GM19468 (cell line): ENCODE measurements around the gene TOMM70.
"Not testable (repeated sequence)": the region's sequence is repeated elsewhere in the genome, so short reads cannot be mapped to it uniquely, and the experiment has no call there.

ENCODE experiments used
- ATAC-seq: cut with Tn5 transposase; IDR thresholded peaks from one replicate; pipeline ENCODE4 v1.9.1; 2021; ENCODE audit warnings: mild to moderate bottlenecking, moderate library complexity, moderate number of reproducible peaks; ENCODE audit not compliant: unreplicated experiment; ENCODE audit errors: extremely low read depth

TOMM70 gene

DNA sequence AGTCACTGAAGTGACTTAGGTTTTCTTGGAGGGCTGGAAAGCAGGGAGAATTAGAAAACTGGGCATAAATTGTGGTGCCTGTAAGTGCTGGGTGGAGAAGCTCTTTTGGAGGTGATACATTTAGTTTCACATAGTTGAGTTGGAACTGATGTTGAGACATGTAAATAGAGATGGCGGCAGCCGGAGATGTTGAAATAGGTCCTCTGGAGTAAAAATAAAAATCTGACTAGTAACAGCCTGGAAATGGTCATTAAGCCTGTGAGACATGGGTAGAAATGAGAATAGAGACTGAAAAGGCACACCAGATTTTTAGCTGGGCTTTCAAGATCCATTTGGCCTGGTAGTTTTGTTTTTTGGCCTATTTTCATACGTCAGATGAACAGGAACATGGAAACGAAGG lies 69.2 kb downstream of the TOMM70 start:
- no peak for ATAC-seq

DNA sequence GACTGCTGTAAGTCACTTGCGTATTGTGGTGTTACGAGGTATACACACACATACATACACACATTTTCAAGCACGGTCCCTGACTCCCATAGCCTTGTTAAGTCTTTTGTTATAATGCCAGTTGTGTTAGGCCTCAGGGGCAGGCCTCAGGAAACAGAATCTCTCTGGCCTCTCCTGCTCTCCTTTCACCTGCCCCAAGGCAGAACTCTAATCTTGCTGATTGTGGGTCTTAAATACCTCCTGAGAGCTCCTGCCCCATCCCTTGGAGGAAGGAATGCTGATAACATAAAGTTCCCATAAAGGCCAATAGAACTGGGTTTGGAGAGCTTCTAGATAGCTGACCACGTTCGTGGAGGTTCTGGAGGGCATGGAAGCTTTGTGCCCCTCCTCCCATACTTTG lies 70.2 kb downstream of the TOMM70 start:
- ATAC-seq: no peak

DNA sequence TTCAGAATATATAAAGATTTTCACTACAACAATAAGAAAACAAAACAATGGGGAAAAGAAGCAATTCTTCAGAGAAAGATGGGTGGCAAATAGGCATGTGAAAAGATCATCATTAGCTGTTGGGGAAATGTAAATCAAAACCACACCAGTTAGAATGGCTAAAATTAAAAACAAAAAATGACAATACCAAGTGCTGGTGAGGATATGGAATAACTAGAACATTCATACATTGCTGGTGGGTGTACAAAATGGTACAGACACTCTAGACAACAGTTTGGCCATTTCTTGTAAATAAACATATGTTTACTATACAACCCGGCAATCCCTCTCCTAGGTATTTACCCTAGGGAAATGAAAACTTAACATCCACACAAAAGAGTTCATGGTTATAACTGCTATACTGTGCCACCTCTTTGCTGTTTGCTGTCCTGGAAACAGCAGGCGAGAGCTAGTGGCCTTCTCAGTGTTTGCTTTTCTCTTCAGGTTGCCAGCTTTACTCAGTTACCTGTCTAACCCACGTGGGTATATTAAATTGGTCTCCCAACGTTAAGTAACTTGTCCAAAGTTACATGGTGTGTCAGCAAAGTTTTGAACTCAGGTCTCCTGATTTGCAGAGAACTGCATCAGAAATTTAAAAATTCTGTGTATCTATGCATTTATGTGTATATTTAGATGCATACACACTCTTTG lies 70.9 kb downstream of the TOMM70 start:
- ATAC-seq: no peak

DNA sequence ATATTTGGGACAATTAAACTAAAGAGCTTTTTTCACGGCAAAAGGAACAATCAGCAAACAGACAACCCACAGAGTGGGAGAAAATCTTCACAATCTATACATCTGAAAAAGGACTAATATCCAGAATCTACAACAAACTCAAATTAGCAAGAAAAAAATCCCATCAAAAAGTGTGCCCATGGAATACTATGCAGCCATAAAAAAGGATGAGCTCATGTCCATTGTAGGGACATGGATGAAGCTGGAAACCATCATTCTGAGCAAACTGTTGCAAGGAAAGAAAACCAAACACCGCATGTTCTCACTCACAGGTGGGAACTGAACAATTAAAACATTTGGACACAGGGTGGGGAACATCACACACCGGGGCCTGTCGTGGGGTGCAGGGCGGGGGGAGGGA lies 73.5 kb downstream of the TOMM70 start:
- not testable (repeated sequence) for ATAC-seq

DNA sequence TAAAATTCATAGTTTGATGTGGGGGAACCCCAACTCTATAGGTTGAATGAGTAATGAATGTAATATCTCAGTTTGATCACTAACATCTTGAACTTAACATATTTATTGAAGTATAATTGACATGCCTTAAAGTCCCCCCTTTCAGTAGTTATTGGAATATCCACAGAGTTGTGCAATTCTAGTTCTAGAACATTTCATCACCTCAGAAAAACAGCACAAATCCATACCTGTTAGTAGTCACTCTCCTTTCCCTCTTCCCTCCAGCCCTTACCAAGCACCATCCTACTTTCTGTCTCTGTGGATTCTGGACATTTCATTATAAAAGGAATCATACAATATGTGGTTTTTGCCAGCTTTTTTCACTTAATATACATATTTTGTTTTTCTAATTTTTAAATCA lies 75.1 kb downstream of the TOMM70 start:
- no peak for ATAC-seq

DNA sequence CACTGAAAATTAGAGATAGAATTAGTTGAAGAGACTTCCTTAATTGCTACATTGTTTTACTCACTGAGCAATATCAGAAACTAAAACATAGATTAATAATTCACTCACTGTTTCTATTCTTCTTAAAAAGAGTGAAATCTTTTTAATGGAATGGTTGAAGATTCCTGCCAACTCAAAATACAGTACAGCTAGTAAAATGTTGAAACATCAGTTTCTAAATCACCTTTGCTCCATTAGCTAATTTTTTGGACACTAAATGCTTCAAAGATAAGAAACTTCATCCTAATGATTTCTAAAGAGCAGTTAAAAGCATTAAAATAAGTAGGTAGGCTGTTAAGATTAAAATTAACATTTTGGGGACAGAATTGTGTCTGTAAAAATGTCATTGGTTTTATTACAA lies 76.8 kb downstream of the TOMM70 start:
- no peak for ATAC-seq

DNA sequence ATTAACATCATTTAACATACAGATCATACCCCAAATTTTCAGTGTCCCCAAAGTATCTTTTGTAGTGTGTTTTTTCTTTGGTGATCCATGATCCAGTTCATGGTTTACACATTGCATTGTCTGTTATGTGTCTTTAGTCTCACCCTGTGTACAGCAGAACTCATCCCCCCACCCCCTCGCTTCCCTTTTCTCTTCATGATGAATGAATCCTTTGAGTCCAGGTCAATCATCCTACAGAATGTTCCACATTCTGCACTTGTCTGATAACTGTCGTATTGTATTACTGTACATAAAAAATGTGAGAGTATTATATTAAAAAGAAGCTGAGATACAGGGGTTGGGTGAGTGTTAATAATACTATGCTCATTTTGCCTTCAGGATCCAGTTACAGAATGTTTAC lies 80.9 kb downstream of the TOMM70 start:
- ATAC-seq: no peak

DNA sequence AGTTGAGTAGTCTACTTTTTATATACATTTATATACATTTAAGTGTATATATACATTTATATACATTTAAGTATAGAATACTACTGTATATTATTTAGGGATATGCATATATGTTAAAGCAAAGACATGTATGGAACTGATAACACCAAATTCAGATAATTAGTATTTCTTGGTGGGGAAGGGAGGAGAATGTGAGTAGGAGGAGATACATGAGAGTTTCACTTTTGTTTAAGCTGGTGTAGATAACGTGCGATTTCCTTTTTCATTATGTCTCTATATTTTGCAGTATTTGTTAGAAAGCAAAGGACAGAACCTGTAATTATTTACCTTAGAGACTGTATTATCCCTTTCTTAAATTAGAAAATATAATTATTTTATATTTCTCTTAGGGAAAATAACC lies 83.0 kb downstream of the TOMM70 start:
- ATAC-seq: no peak

DNA sequence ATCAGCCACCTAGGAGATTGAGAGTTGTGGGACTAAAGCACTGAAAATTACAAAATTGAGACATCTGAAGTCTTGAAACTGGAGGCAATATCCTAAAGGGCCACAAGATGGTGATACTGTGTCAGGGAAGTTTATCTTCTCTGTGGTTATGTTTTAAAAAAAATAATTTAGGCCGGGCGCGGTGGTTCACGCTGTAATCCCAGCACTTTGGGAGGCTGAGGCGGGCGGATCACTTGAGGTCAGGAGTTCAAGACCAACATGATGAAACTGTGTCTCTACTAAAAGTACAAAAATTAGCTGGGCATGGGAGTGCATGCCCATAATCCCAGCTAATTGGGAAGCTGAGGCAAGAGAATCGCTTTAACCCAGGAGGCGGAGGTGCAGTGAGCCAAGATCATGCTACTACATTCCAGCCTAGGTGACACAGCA lies 84.2 kb downstream of the TOMM70 start:
- ATAC-seq: no peak
